ENCODE results near the gene MYOD1. TPM values are rescaled to one million over a fixed set of nuclear protein-coding genes. Genes with fewer than 3 reads are reported as not detected.
A peak's percentile ranks its signal among the peaks of the same experiment; 100 is the strongest.

MYOD1 gene
- total and polyA plus RNA-seq, 12 donors, result not detected

DNA sequence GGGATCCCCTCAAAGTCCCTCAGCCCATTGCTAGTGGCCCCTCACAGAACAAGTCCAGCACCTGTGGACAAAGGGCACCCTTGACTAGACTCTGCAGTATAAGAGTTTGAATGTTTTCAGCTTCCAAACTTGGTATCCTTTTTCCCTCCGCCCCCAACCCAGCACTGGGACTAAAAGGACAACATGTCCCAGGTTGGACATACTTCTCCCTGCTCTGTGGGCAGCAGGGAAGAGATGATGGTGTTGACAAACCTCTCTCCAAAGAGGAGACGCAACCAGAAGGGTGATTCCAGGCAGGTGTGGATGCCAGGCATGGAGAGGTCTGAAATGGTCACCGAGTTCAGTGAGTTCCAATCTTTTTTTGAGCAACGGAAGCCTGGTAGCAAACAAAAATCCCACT, 4.5 kb upstream of the MYOD1 start:
- peak in 1 of 7 donors; percentile 21 for DNase-seq
- H3K4me3 ChIP-seq, result no peak overlapping the region
- H3K27me3 ChIP-seq, result peaks cover 27% of the 10 kb centered on the region
- intact Hi-C loops (cut with DNase I), result loop anchor here in 1 of 2 donors (10.0 kb wide), 1 partner anchor 120 kb away; no protein-coding TSS in a partner anchor
- TF ChIP-seq POLR2A (IDR thresholded peaks at IDR 0.05), result no peak
- TF ChIP-seq, protein P1, sequence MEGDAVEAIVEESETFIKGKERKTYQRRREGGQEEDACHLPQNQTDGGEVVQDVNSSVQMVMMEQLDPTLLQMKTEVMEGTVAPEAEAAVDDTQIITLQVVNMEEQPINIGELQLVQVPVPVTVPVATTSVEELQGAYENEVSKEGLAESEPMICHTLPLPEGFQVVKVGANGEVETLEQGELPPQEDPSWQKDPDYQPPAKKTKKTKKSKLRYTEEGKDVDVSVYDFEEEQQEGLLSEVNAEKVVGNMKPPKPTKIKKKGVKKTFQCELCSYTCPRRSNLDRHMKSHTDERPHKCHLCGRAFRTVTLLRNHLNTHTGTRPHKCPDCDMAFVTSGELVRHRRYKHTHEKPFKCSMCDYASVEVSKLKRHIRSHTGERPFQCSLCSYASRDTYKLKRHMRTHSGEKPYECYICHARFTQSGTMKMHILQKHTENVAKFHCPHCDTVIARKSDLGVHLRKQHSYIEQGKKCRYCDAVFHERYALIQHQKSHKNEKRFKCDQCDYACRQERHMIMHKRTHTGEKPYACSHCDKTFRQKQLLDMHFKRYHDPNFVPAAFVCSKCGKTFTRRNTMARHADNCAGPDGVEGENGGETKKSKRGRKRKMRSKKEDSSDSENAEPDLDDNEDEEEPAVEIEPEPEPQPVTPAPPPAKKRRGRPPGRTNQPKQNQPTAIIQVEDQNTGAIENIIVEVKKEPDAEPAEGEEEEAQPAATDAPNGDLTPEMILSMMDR (IDR thresholded peaks at IDR 0.05), result no peak
- H3K9me3 ChIP-seq (replicated peaks in 1 of 3), result no peaks in the 10 kb centered on the region
- no peaks in the 10 kb centered on the region for H3K4me1 ChIP-seq (replicated peaks in 1 of 2)
- no peak overlapping the region for H3K27ac ChIP-seq
- H3K36me3 ChIP-seq (replicated peaks in 1 of 2), result no peaks in the 10 kb centered on the region
- 75 to 81% (median 76%) methylated on average over 4 of the region's 4 CpGs for WGBS, 4 donors

DNA sequence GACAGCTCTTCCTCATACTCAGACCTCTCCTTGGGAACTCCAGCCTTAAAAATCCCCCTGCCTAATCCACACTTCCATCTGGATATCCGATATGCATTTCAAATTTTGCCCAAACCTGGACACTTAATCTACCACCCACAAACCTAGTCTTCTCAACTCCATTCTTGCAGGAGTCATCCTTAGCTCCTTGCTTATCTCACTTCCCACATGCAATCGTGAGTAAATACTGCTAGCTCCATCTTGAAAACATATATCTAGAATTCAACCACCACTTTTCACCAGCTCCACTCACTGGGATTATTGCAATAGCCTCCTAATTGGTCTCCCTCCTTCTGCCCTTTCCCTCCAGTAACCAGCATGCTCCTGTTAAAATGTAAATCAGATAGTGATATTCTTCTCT, 2.6 kb upstream of the MYOD1 start:
- Histone ChIP-seq H3K36me3 (replicated peaks in 1 of 2) (no peaks in the 10 kb centered on the region), H3K4me3 (no peak overlapping the region), H3K27me3 (peaks cover 44% of the 10 kb centered on the region), H3K9me3 (replicated peaks in 1 of 3) (no peaks in the 10 kb centered on the region), H3K4me1 (replicated peaks in 1 of 2) (peaks cover 0 to 2% of the 10 kb centered on the region in 2 donors), H3K27ac (no peak overlapping the region)
- intact Hi-C loops (cut with DNase I), result loop anchor here in 1 of 2 donors (10.0 kb wide), 1 partner anchor 122 kb away; no protein-coding TSS in a partner anchor
- 57 to 74% (median 64%) methylated on average over 2 of the region's 2 CpGs for whole genome bisulfite sequencing, 4 donors
- no peak for DNase-seq
- TF ChIP-seq POLR2A (IDR thresholded peaks at IDR 0.05), result no peak
- TF ChIP-seq, protein P1 (IDR thresholded peaks at IDR 0.05), result no peak

DNA sequence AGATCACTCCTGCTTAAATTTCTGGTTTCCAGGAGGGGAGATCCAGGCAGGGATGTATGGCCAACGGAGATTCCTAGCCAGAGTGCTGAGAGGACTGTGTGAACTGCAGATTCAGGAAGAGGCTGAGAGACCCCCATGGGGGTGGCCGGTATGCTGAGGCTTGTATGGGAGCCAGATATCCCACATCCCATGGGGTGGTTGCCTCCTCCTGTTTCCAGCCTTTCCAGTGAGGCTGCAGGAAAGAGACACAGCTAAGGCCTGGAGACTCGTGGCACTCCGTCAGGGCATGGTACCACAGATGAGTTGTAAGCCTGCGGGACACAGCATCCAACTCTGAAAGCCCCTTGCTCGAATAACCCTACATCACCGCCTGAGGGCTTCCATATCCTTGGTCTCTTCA, 1.4 kb upstream of the MYOD1 start:
- intact Hi-C loops (cut with DNase I), result loop anchor here in 1 of 2 donors (10.0 kb wide), 1 partner anchor 123 kb away; no protein-coding TSS in a partner anchor
- H3K36me3 ChIP-seq (replicated peaks in 1 of 2), result no peaks in the 10 kb centered on the region
- no peaks in the 10 kb centered on the region for H3K9me3 ChIP-seq (replicated peaks in 1 of 3)
- H3K27me3 ChIP-seq, result peaks cover 55% of the 10 kb centered on the region
- WGBS, 4 donors, result 42 to 59% (median 47%) methylated on average over 5 to 7 of the region's 7 CpGs
- H3K4me1 ChIP-seq (replicated peaks in 1 of 2), result peaks cover 0 to 5% of the 10 kb centered on the region in 2 donors
- no peak for TF ChIP-seq POLR2A (IDR thresholded peaks at IDR 0.05)
- TF ChIP-seq, protein P1 (IDR thresholded peaks at IDR 0.05), result no peak
- no peak for DNase-seq
- no peak overlapping the region for H3K4me3 ChIP-seq
- no peak overlapping the region for H3K27ac ChIP-seq

DNA sequence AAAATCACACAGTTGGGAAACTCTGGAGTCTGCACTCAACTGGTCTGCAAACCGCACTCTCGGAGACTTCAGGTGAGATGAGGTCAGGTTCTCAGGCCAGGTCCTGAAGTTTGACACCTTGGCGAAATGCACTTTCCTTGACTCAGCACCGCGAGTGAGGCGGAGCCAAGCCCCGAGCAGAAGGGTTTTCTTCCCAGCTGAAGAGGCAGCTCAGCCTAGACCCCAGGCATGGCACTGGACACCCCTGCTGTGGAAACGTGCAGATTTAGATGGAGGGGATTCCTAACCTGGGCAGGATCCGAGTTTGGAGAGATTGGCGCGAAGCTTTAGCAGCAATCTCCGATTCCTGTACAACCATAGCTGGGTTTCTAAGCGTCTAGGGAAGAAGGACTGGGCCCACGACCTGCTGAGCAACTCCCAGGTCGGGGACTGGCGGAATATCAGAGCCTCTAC, 835 bp upstream of the MYOD1 start:
- Histone ChIP-seq H3K9me3 (replicated peaks in 1 of 3) (no peaks in the 10 kb centered on the region), H3K36me3 (replicated peaks in 1 of 2) (no peaks in the 10 kb centered on the region), H3K27me3 (peaks cover 60% of the 10 kb centered on the region), H3K4me3 (no peak overlapping the region), H3K4me1 (replicated peaks in 1 of 2) (peaks cover 0 to 5% of the 10 kb centered on the region in 2 donors), H3K27ac (no peak overlapping the region)
- WGBS, 4 donors, result 4 to 10% (median 7%) methylated on average over 5 to 16 of the region's 16 CpGs
- TF ChIP-seq POLR2A (IDR thresholded peaks at IDR 0.05), result no peak
- TF ChIP-seq, protein P1 (IDR thresholded peaks at IDR 0.05), result no peak
- intact Hi-C loops (cut with DNase I), result loop anchor here in 1 of 2 donors (10.0 kb wide), 1 partner anchor 124 kb away; no protein-coding TSS in a partner anchor
- DNase-seq, result no peak

Data from adrenal gland (tissue), 12 donors.